Gastroesophageal sphincter (tissue), 4 donors: ENCODE measurements around the gene IFIT1. TPM values are rescaled to one million over a fixed set of nuclear protein-coding genes. Genes with fewer than 3 reads are reported as not detected.
A peak's percentile ranks its signal among the peaks of the same experiment; 100 is the strongest.

Source experiments
- ATAC-seq: fragments of 150-250 bp; one replicate; pipeline ENCODE4 v1.9.1; 2016; ENCODE audit warnings: mild to moderate bottlenecking, moderate library complexity
- H3K27ac ChIP-seq, 4 donors: fragments of 200-600 bp; sonication (generic) in 3 of 4; 1 replicate in 3 of 4; 2 replicates in 1 of 4; pipeline ENCODE4 v1.5.1; 2016 to 2019
- H3K27me3 ChIP-seq: fragments of 200-600 bp; sonication (generic); one replicate; pipeline ENCODE4 v1.5.1; 2019
- H3K36me3 ChIP-seq, 2 donors: fragments of 200-600 bp; sonication (generic); one replicate each; pipeline ENCODE4 v1.5.1; 2019; ENCODE audit warnings: control low read depth in 1 of 2
- H3K4me1 ChIP-seq, 3 donors: fragments of 200-600 bp; sonication (generic); 1 replicate in 2 of 3; 2 replicates in 1 of 3; pipeline ENCODE4 v1.5.1; 2016 to 2019; ENCODE audit warnings: control low read depth in 2 of 3
- H3K4me3 ChIP-seq, 2 donors: fragments of 200-600 bp; sonication (generic); one replicate each; pipeline ENCODE4 v1.5.1; 2019; ENCODE audit warnings: mild to moderate bottlenecking in 1 of 2, moderate library complexity in 1 of 2
- H3K9me3 ChIP-seq, 3 donors: fragments of 200-600 bp; sonication (generic); one replicate each; pipeline ENCODE4 v1.5.1; 2017 to 2019; ENCODE audit warnings: control low read depth in 2 of 3
- EP300 ChIP-seq: sonication (generic); formaldehyde crosslinking; IDR thresholded peaks from one replicate; pipeline ENCODE4 v1.6.1; 2017; ENCODE audit warnings: antibody characterized with exemption, mild to moderate bottlenecking
- POLR2A ChIP-seq, 2 donors: fragments of 450-650 bp; IDR thresholded peaks; one replicate each; pipeline ENCODE4 v1.6.1; 2017; ENCODE audit warnings: antibody characterized with exemption in 2 of 2, mild to moderate bottlenecking in 2 of 2, moderate library complexity in 1 of 2
- POLR2AphosphoS5 ChIP-seq: sonication (generic); formaldehyde crosslinking; IDR thresholded peaks from one replicate; pipeline ENCODE4 v1.6.1; 2017; ENCODE audit warnings: antibody characterized with exemption
- WGBS, 2 donors: methylation state at CpG; one replicate each; pipeline ENCODE4 v1.1.5; 2018; ENCODE audit warnings: low coverage in 1 of 2; 5-methylcytosine and 5-hydroxymethylcytosine counted together
- total RNA-seq, 4 donors: library from RNA; depleted of rRNA; stranded (reverse); fragments of >200 nt; gene quantifications; one replicate each; pipeline ENCODE4 v1.1.0, GENCODE V29; 2016
- TF ChIP-seq, protein P1 (sequence below), 4 experiments: fragments of 200-600 bp in 2 of 4; fragments of 450-650 bp in 2 of 4; sonication (generic) in 1 of 4; IDR thresholded peaks; one replicate each; pipeline ENCODE4 v1.5.1; 2017 to 2019; ENCODE audit warnings: antibody characterized with exemption in 4 of 4, mild to moderate bottlenecking in 2 of 4, moderate library complexity in 2 of 4

Gene IFIT1
- total RNA-seq, 4 donors from 2014 or later, result 10.3 to 16.5 (median 15.2) TPM

DNA sequence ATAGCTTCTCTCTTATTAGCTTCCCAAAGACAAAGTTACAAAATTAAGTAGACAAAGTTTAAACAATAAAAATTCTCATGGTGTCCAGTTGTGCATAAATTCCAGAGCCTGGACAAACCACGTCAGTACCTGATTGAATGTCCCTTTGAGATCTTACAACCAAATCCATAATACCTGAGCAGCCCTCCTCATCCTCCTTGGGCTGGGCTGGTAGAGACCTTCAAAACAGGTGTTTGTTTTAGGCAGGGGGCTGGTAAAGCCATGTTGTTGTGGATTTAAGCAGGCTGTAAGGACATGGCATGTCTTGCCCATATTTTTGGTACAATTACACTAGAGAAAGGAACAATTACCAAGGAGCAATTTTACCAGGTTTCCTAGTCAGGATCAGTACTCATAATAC, 24.0 kb downstream of the IFIT1 start:
- H3K27me3 ChIP-seq, result no peaks in the 10 kb centered on the region
- H3K4me3 ChIP-seq, result no peak overlapping the region
- TF ChIP-seq, protein P1, sequence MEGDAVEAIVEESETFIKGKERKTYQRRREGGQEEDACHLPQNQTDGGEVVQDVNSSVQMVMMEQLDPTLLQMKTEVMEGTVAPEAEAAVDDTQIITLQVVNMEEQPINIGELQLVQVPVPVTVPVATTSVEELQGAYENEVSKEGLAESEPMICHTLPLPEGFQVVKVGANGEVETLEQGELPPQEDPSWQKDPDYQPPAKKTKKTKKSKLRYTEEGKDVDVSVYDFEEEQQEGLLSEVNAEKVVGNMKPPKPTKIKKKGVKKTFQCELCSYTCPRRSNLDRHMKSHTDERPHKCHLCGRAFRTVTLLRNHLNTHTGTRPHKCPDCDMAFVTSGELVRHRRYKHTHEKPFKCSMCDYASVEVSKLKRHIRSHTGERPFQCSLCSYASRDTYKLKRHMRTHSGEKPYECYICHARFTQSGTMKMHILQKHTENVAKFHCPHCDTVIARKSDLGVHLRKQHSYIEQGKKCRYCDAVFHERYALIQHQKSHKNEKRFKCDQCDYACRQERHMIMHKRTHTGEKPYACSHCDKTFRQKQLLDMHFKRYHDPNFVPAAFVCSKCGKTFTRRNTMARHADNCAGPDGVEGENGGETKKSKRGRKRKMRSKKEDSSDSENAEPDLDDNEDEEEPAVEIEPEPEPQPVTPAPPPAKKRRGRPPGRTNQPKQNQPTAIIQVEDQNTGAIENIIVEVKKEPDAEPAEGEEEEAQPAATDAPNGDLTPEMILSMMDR (IDR thresholded peaks at IDR 0.05), result no peak
- TF ChIP-seq POLR2AphosphoS5 (no peak), POLR2A (IDR thresholded peaks at IDR 0.05) (no peak), EP300 (no peak)
- peaks cover 0 to 65% (median 0%) of the 10 kb centered on the region in 3 donors for H3K4me1 ChIP-seq
- H3K9me3 ChIP-seq, result no peaks in the 10 kb centered on the region
- ATAC-seq, result no peak
- peak overlapping the region in 1 of 4 donors; percentile 93 for H3K27ac ChIP-seq
- 80% methylated on average over 1 of the region's 1 CpG; no CpG with 5 or more reads in 1 of the 2 donors for WGBS, 2 donors
- H3K36me3 ChIP-seq, result peaks cover 0 to 25% of the 10 kb centered on the region in 2 donors

DNA sequence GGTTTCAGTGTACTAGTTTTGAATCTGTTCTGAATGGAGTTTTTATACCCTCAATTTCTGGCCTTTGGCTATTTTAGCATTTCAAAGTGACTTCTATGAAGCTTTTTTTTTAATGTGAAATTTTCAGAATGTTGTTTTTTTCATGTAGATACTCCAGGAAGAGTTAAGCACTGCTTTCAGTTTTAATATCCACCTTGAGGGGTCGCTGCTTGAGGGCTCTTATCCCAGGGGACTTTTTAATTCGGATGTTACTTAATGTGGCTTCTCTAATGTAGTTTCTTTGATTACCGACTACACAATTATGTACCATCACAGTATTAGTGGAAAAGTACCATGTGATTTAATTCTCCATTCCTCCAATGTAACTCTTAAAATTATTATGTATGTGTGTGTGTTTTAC, 27.1 kb downstream of the IFIT1 start:
- H3K27me3 ChIP-seq, result no peaks in the 10 kb centered on the region
- TF ChIP-seq EP300 (no peak), POLR2AphosphoS5 (no peak), POLR2A (IDR thresholded peaks at IDR 0.05) (no peak)
- TF ChIP-seq, protein P1 (IDR thresholded peaks at IDR 0.05), result peak in 3 of 4 experiments; percentile 11 to 39 (median 34)
- H3K4me1 ChIP-seq, result peaks cover 0 to 54% (median 0%) of the 10 kb centered on the region in 3 donors
- WGBS, 2 donors, result 11 to 40% methylated on average over 2 to 3 of the region's 3 CpGs
- ATAC-seq, result no peak
- H3K4me3 ChIP-seq, result no peak overlapping the region
- H3K9me3 ChIP-seq, result no peaks in the 10 kb centered on the region
- peaks cover 0 to 27% of the 10 kb centered on the region in 2 donors for H3K36me3 ChIP-seq
- peak overlapping the region in 1 of 4 donors; percentile 27 for H3K27ac ChIP-seq

DNA sequence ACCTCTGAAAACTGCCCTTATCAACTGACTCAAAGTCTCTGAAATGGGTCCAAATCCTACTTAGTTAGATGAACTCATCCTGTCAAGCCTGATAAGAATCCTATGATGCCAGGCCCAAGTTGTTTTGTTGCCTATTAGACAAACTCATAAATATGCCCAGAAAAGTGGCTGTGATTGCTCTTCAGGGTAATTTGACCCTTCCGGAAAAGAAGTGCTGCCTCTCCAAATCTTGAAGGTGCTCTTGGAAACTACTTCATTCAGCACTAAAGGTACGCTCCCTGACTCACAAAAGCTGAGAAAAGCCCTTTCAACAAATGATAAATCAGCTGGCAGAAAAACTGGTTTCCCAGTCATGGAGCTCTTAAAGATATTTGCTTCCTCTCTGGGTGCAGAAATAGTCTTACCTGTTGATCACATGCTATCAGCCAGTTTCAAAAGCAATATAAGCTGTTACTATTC, 28.6 kb downstream of the IFIT1 start:
- Histone ChIP-seq H3K27me3 (no peaks in the 10 kb centered on the region), H3K4me3 (no peak overlapping the region), H3K36me3 (peaks cover 0 to 27% of the 10 kb centered on the region in 2 donors), H3K27ac (no peak overlapping the region), H3K9me3 (no peaks in the 10 kb centered on the region), H3K4me1 (peaks cover 0 to 45% (median 0%) of the 10 kb centered on the region in 3 donors)
- 100% methylated on average over 2 of the region's 2 CpGs for WGBS, 2 donors
- no peak for TF ChIP-seq POLR2A (IDR thresholded peaks at IDR 0.05)
- no peak for TF ChIP-seq EP300
- TF ChIP-seq, protein P1 (IDR thresholded peaks at IDR 0.05), result no peak
- no peak for TF ChIP-seq POLR2AphosphoS5
- no peak for ATAC-seq

DNA sequence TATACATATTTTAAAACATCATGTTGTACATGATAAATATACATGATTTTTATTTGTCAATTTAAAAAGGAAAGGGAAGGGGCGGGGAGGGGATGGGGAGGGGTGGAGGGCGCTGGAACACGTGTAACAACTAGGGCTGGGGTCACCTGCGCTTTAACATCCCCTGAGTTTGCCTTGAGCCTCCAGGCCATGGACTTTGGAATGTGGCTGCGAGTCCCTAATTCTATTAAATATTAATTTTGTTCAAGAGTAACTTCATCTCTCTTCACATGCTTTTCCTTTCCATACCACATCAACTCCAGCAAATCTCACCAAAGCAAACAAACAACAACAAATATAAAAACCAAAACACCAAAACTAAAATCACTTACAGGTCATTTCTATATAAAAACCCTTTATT, 32.6 kb downstream of the IFIT1 start:
- Histone ChIP-seq H3K4me1 (peaks cover 0 to 12% (median 0%) of the 10 kb centered on the region in 3 donors), H3K27me3 (no peaks in the 10 kb centered on the region), H3K9me3 (no peaks in the 10 kb centered on the region), H3K27ac (no peak overlapping the region), H3K4me3 (no peak overlapping the region), H3K36me3 (peaks cover 0 to 13% of the 10 kb centered on the region in 2 donors)
- WGBS, 2 donors, result 71% methylated on average over 5 of the region's 5 CpGs; no CpG with 5 or more reads in 1 of the 2 donors
- no peak for ATAC-seq
- no peak for TF ChIP-seq POLR2A (IDR thresholded peaks at IDR 0.05)
- no peak for TF ChIP-seq POLR2AphosphoS5
- TF ChIP-seq, protein P1 (IDR thresholded peaks at IDR 0.05), result no peak
- TF ChIP-seq EP300, result no peak

DNA sequence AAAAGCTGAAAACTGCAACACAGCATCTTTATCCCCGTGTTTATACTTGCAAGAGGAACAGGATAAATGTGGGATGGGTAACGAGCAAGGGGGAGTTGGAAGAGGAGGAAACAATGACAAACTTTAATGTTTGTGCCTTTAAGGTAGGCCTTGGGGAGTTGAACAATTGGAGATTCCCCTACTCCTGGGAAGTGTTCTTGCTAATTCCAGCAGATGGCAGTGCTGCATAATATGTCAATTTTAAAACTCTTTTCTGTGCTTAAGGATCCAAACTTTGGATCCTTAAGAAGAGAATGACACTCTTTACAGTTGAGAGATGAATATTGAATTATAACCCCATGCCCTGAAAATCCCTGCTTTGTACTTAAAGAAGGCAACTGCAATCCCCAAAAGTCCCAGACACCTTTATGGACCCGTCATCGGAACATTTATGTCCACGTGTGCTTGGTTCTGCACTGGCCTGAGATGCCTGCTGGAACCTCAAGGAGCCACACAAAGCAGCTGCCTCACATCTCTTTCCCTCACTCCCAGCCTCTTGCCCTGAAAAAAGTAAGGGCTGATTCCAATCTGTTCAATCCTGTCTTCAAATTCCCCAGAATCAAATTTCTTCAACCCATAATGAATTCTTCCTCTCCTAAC, 33.9 kb downstream of the IFIT1 start:
- peaks cover 0 to 6% (median 0%) of the 10 kb centered on the region in 3 donors for H3K4me1 ChIP-seq
- 45 to 56% methylated on average over 5 of the region's 5 CpGs for WGBS, 2 donors
- TF ChIP-seq EP300, result no peak
- TF ChIP-seq, protein P1 (IDR thresholded peaks at IDR 0.05), result peak; percentile 80 to 94 (median 90)
- TF ChIP-seq POLR2AphosphoS5, result no peak
- no peaks in the 10 kb centered on the region for H3K9me3 ChIP-seq
- H3K36me3 ChIP-seq, result peaks cover 0 to 4% of the 10 kb centered on the region in 2 donors
- H3K27ac ChIP-seq, result no peak overlapping the region
- H3K27me3 ChIP-seq, result no peaks in the 10 kb centered on the region
- peak; percentile 69 for ATAC-seq
- H3K4me3 ChIP-seq, result no peak overlapping the region
